Kasumi-1 (cell line): ENCODE measurements around the gene PRR18.

Experiments
- DNase-seq, 2 experiments: peaks; one replicate each; lab custom pipeline; 2025; lab: John Stamatoyannopoulos, UW

Gene PRR18

GRCh38 chr6:166274739-166275370 is 33.3 kb downstream of the PRR18 start:
- DNase-seq: no peak

DNA sequence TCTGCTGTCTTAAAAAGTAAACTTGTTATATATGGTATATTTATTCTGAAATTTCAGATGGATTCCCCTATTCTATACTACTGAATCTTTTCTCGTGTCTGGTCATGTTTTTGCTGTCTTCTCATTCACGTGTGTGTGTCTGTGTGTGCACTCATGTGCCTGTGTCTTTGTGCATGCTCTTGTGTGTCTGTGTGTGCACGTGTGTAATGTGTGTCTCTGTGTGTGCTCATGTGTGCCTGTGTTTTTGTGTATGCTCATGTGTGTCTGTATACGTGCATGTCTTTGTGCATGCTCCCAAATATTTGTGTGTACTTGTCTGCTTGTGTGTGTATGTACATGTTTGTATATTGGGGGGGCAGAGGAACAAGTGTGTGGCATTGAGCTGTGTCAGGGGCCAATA is 34.0 kb downstream of the PRR18 start:
- DNase-seq: no peak

- no peak for DNase-seq
Measured at GRCh38 chr6:166271376-166271765, 36.8 kb downstream of the PRR18 start.

- DNase-seq: no peak
Measured at GRCh38 chr6:166270706-166271375, 37.4 kb downstream of the PRR18 start.

- DNase-seq: no peak
Measured at GRCh38 chr6:166269301-166270039, 38.7 kb downstream of the PRR18 start.

DNA sequence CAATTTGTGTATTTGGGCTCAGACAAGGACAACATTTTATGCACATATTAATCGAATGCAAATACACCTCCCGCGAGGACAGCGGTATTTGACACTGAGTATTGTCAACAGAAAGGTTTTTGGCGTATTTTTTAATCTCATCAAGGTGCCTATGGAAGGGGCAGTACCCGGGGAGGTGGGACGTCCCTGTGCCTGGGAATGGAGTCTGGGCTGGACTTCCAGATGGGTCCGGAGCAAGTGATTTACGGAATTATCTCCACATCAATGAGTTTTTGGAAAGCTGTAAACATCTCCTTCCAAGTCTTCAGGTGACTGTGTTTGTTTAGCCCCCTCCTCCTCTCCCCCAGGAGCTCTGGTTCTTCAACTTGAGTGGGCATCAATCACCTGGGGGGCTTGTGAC is 39.8 kb downstream of the PRR18 start:
- no peak for DNase-seq

- no peak for DNase-seq
Measured at GRCh38 chr6:166267526-166267925, 40.7 kb downstream of the PRR18 start.

DNA sequence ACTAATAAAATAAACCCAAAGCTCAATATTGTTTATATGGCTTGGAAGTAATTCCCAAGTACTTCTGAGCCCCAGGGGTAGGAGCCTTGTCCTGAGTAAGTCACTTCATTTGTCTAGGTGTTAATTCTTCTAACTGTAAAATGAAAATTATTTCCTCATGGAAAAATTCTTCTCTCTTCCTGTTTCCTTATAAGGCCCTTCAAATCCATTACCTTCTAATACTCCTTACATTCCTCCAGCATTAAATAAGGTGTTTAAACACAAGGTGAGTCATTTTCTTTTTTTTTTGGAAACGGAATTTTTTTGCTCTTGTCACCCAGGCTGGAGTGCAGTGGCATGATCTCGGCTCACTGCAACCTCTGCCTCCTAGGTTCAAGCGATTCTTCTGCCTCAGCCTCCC is 41.9 kb downstream of the PRR18 start:
- DNase-seq: no peak

DNA sequence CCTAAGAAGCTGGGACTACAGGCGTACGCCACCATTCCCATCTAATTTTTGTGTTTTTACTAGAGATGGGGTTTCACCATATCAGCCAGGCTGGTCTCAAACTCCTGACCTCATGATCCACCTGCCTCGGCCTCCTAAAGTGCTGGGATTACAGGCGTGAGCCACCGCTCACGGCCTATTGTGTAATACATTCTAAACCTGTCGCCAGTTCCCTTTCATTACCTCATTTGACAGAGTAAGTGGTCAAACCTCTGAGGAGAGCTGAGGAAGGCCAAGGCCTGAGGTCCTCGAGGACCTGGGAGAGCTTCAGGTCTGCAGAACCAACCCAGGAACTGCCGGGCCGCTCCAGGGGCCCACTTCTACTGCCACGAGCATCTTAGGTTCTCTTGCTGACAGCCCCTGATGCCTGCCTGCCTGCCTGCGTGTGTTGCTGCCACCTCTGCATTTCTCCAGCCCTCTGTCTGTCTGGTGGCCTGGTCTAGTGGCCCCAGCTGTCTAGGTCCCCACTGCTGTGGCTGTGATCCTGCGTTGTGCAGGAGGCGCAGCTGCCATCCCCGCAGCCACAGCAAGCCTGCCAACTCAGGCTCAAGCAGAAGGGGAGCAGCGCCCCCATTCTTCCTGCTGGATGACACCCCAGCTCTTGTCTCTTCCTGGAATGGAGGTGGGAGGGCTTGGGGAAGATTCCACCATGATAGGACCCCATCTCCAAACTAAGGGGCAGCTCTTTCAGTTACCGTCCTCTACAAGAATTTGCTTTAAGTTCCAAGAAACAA is 45.3 kb downstream of the PRR18 start:
- DNase-seq: no peak

- peak; percentile 67 to 70 for DNase-seq
Measured at GRCh38 chr6:166259296-166259977, 48.8 kb downstream of the PRR18 start.

DNA sequence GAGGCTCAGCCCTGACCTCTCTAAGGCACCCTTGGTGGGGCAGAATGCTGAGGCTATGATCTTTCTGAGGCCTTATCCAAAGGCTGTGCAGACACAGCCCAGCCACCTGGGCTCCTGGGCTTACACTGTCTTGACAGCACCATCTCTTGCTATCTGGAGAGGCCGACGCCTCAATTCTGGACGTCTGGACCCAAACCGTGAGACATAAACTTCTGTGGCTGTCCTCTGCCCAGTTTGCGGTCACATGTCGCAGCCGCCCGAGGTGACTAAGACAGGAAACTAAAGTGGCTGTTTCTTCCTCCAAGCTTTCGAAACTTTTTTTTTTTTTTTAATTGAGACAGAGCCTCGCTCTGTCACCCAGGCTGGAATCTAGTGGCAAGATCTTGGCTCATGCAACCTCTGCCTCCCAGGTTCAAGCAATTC is 49.3 kb downstream of the PRR18 start:
- DNase-seq: peak; percentile 55 to 65

DNA sequence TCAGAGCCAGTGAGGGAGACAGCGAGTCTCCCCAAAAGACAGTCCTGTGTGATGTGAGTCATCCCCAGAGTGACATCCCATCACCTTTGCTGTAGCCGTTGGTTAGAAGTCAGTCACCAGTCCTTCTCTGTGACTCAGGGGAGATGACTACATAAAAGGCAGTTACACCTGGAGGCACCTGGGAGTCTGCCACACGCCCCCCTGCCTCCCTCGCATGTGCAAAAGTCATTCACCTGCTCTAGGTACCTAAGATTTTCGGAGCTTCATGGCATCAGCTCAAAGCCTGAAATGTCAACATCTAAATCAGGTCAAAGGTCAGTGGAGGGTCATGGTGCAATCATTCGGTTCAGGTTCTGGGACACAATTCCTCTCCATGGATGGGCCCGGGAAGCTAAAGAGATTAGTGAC is 50.3 kb downstream of the PRR18 start:
- no peak for DNase-seq
